DMS79 treated with DMSO at 0.1 percent for 48 hours (cell line): Measurements from ENCODE around the gene MFAP2.
"Not testable (repeated sequence)": the region's sequence is repeated elsewhere in the genome, so short reads cannot be mapped to it uniquely, and the experiment has no call there.

Experiments
- DNase-seq: peaks from one replicate; lab custom pipeline; 2025; lab: John Stamatoyannopoulos, UW

MFAP2 gene

DNA sequence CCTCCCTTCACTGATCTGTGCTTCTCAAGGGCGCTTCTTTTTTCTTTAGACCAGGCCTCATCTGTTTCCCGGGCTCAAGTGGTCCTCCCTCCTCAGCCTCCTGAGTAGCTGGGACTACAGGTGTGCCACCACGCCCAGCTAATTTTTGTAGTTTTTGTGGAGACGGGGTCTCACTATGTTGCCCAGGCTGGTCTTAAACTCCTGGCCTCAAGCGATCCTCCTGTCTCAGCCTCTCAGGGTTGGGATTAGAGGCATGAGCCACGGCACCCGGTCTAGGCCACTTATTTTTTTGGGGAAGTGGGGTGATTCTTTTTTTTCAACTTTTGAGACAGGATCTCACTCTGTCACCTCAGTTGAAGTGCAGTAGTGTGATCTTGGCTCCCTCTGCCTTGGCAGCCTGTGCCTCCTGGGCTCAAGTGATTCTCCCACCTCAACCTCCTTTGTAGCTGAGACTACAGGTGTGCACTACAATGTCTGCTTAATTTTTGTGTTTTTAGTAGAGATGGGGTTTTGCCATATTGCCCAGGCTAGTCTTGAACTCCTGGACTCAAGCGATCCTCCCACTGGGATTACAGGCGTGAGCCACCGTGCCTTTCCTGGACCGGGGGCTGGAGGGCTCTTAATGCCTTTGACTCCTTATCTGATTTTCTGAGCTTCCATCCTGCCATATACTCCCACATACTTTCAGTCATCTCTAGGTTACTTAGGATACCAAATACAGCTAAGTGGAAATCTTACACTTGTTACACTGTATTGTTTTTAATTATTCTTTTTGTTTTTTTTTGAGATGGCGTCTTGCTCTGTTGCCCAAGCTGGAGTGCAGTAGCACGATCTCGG is 18.9 kb downstream of the MFAP2 start:
- no peak for DNase-seq

DNA sequence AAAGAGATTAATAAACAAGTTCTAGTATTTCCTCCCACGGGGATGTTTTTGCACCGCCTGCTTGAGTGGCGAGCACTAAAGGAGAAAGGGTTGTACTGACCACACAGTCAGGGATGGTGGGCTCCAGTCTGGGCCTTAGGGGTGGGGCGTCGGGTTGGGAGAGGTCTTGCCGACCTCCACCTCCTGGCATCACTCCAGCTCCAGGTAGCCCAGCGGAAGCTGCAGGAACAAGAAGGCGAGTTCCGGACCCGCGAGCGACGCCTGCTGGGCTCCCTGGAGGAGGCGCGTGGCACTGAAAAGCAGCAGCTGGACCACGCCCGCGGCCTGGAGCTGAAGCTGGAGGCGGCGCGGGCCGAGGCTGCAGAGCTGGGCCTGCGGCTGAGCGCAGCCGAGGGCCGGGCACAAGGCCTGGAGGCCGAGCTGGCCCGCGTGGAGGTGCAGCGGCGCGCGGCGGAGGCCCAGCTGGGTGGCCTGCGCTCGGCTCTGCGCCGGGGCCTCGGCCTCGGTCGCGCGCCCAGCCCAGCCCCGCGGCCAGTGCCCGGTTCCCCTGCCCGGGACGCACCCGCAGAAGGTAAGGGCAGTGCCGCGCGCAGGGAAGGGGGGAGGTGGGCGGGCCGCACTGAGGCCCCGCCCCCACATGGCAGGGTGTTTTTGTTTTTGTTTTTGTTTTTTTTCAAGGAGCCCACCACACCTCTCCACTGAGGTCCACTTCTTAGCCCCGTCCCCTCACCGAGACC is 19.7 kb downstream of the MFAP2 start:
- peak; percentile 35 for DNase-seq

DNA sequence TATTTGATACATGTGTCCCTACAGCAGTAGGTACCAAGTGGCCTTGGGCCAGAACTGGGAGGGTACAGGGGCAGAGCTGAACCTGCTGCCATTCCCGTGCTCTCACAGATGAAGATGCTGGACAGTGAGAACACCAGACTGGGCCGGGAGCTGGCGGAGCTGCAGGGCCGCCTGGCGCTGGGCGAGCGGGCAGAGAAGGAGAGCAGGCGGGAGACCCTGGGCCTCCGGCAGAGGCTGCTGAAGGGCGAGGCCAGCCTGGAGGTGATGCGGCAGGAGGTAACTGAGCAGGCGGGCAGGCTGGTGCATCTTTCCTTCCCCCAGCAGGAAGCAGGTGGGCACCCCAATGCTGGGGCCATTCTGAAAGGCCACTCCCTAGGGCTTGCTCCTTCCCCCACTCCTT is 21.9 kb downstream of the MFAP2 start:
- DNase-seq: no peak

DNA sequence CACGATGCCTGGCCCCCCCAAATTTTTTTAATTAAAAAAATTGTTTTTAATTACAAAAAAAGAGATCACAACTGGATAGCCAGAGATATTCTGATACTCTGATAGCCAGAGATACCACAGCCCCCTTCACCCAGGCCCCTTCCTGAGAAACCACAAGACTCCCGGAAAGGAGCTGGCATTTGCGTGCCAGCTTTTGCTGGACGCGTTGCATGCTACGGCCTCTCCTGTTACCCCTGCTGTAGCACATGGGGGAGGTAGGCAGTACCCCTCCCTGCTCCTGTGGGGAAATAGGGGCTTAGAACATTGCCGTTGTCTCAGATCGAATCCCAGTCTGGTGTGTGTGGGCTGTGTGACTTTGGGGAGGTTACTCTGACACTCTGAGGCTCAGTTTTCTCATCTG is 22.7 kb downstream of the MFAP2 start:
- no peak for DNase-seq

DNA sequence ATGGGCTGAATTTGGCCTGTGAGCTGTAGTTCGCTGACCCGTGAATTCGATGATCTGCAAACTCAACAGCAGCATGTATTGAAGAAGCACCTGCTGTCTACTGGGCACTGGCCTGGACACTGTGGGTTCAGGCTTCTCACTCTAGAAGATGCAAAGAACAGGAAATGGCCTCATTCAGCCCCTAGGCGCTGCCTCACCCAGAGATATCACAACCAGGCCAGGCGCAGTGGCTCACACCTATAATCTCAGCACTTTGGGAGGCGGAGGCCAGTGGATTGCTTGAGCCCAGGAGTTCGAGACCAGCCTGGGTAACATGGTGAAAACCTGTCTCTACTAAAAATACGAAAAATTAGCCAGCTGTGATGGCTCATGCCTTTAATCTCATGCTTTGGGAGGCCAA is 23.6 kb downstream of the MFAP2 start:
- DNase-seq: no peak

DNA sequence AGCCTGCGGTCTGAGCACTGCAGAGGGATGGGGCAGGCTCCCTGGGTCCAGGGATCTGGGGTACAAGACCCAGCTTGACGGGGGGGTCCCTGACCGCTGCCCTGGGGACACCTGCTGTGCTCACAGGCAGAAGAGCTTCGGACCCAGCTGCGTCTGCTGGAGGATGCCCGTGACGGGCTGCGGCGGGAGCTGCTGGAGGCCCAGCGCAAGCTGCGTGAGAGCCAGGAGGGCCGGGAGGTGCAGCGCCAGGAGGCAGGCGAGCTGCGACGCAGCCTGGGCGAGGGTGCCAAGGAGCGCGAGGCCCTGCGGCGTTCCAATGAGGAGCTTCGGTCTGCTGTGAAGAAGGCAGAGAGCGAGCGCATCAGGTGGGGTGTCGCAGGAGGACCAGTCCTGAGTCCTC is 25.2 kb downstream of the MFAP2 start:
- DNase-seq: no peak

DNA sequence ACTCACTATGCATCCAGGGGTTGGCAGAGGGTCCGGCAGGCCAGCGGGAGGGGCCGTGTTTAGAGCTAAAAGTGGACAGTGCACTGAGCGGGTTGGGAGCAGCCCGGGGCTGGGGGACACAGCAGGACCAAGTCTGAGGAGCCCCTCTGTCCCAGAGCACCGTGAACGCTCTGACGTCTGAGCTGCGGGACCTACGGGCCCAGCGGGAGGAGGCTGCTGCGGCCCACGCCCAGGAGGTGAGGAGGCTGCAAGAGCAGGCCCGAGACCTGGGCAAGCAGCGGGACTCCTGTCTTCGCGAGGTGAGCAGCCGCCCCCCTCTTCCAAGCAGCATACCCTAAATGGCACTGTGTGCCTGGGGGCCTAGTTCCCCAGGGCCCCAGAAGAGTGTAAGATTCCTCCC is 25.8 kb downstream of the MFAP2 start:
- no peak for DNase-seq

DNA sequence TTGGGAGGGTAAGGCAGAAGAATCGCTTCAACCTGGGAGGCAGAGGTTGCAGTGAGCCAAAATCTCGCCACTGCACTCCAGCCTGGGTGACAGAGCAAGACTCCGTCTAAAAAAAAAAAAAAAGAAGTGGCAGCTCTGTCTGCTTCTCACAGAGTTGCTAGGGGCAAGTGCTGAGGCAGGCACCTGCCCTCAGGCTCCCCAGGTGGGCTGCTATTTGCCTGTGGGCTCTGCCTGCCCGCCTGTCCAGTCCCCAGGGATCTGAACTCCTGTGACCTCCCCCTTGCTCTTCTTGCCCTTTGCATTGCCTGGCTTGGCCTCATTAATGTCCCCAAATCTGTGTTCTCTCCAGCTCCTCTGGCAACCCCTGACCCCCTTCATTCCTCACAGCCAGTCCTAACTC is 28.0 kb downstream of the MFAP2 start:
- DNase-seq: not testable (repeated sequence)

DNA sequence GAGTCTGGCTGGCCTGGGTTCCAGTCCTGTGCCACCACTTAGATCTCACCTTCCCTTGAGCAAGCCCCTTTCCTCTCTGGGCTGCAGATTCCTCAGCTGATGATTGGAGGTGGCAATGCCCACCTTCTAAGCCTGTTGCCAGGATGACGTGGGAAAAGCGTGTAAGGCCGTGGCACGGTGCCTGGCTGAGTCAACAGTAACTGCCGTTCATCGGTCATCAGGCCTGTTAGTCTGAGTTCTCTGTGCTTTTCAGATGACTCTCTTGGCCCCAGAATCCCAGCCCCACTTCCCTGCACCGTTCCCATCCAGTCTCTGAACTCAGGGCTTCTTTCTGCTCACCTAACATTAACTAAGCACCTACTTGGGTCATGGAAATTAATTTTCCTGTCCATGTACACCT is 31.4 kb downstream of the MFAP2 start:
- DNase-seq: peak; percentile 58

DNA sequence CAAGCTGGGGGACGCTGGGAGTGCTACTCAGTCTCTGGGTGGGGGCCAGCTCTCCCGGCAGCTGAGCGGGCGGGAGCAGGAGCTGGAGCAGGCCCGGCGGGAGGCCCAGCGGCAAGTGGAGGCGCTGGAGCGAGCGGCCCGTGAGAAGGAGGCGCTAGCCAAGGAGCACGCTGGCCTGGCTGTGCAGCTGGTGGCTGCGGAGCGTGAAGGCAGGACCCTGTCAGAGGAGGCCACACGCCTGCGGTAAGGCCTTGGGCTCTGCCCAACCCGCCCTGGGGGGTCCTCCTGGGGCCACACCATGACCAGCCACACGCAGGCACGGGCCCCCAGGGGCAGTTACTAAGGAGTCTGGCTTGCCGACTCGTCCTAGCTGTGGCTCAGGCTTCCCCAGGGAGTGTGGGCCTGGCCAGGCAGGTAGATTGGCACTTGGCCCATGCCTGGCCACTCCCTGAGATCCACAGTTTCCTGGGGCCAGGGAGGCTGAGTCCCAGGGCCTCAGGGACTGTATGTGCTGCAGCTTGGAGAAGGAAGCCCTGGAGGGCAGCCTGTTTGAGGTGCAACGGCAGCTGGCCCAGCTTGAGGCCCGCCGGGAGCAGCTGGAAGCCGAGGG is 32.0 kb downstream of the MFAP2 start:
- peak; percentile 99 for DNase-seq

DNA sequence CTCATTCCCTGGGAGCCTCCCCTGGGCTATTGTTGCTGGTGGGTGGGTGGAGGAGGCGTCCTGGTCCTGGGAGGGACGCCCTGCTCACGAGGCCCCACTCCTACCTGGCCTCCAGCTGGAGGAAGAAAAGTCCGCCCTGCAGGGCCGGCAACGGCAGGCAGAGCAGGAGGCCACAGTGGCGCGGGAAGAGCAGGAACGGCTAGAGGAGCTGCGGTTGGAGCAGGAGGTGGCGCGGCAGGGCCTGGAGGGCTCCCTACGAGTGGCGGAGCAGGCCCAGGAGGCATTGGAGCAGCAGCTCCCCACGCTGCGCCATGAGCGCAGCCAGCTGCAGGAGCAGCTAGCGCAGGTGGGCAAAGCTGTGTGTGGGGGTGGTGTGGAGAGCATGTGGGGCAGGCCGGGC is 33.8 kb downstream of the MFAP2 start:
- no peak for DNase-seq

DNA sequence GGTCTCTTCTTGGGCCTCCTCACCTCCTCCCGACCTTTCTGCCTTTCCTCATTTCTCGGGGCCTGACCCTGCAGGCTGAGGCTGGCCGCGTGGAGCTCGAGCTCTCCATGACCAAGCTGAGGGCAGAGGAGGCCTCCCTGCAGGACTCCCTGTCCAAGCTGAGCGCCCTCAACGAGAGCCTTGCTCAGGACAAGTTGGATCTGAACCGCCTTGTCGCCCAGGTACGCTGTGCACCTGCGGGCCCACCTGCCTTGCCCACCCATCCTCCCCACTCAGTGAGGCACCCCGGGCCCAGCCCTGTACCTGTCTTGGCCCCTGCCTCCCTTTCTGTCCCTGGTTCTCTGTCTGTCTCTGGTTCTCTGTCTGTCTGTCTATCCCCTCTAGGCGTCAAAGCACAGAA is 34.2 kb downstream of the MFAP2 start:
- DNase-seq: not testable (repeated sequence)

DNA sequence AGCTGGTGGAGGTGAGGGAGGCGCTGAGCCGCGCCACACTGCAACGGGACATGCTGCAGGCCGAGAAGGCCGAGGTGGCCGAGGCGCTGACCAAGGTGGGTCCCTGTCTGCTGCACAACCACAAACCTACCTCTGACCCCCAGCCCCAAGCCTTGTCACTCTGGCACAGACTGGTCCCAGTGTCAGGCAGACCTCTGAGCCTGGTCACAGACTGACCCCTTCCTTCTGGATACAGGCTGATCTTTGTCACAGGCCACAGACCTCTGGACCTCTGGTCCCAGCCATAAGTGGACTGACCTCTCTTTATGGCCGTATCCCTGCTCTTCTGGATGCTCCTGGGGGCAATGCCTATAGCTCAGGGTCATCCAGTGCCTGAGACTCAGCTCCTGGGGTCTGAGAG is 34.9 kb downstream of the MFAP2 start:
- not testable (repeated sequence) for DNase-seq

DNA sequence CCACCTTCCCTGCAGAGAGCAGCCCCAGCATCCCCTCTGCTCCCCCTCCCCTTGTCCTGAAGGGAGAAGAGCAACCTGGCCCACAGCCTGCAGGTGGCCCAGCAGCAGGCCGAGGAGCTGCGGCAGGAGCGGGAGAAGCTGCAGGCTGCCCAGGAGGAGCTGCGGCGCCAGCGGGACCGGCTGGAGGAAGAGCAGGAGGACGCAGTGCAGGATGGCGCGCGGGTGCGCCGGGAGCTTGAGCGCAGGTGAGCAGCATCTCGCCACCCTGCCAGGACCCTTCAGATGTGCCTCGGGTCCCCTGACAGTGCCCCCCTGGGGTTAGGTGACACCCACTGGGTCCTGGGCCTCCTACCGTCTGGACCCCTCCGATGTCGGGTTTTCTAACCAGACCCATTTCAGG is 36.4 kb downstream of the MFAP2 start:
- DNase-seq: no peak

DNA sequence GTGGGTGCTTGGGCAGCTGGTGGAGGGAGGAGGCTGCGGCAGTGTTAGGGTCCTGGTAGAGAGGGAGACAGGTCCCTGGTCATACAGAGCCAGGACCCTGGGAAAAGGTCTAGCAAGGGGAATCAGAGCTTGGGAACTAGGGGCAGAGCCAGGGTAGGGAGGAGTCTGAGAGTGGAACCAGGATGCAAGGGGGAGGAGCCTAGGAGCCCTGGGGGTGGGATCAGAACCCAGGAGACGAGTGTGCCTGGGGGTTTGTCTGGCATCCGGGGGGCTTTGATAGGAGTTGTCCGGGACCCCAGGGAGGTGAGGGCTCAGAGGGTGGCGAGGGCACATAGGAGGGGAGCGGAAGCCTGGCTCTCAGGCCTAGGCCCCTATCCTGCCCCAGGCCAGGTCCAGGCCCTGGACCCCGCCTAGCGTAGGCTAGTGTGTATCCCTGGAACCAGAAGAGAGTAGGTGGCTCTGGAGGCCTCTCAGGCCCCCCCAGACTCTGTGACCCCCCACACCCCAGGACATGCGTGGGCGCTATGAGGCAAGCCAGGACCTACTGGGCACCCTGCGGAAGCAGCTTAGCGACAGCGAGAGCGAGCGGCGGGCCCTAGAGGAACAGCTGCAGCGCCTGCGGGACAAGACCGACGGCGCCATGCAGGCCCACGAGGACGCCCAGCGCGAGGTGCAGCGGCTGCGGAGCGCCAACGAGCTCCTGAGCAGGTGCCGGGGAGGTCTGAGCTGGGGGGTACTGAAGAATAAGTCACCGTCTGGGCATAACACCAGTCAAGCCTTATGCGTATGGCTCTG is 40.8 kb downstream of the MFAP2 start:
- DNase-seq: not testable (repeated sequence)

DNA sequence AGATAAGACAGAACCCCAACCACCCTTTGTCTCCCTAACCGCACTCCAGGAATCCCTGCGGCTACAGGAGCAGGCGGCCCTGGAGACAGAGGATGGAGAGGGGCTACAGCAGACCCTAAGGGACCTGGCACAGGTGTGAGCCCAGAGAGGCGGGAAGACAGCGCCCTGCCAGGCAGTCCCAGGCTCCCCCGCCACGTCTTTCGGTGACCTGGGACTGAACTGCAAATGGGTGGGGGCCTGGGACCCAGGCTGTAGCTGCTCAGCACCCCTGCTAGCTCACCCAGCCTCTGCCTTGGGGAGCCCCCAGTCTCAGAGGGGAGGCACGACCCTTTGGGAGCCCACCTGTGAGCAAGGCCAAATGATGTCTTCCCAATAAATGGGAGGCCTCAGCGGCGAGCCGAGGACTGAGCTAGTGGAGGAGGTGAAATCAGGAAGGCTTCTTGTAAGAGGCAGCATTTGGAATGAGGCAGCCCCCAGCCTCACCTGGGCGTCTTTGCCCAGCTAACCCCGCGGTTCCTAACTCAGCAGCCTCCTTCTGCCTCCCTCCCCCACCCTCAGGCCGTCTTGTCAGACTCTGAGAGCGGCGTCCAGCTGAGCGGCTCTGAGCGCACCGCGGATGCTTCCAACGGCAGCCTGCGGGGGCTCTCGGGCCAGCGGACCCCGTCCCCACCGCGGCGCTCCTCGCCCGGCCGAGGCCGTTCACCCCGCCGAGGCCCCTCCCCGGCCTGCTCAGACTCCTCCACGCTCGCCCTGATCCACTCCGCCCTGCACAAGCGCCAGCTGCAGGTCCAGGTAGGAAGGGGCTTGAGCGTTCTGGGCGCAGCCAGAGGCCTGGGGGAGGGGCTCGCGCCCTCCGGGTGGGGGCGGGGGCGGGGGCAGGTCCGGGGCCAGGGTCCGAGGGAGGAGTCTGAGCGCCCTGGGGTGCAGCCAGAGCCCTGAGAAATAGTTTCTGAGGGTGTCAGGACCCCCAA is 41.8 kb downstream of the MFAP2 start:
- DNase-seq: no peak

DNA sequence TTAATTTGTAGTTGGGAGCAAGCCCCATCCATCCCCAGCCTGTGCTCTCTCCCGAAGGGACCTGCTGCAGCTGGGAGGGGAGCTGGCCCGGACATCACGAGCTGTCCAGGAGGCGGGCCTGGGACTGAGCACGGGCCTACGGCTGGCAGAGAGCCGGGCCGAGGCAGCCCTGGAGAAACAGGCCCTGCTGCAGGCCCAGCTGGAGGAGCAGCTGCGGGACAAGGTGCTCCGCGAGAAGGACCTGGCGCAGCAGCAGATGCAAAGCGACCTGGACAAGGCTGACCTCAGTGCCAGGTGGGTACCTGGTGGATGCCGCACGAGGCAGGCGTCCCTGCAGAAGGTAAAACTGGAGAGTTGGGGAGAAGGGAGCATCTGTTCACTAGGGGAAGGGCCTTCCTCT is 43.8 kb downstream of the MFAP2 start:
- DNase-seq: not testable (repeated sequence)

DNA sequence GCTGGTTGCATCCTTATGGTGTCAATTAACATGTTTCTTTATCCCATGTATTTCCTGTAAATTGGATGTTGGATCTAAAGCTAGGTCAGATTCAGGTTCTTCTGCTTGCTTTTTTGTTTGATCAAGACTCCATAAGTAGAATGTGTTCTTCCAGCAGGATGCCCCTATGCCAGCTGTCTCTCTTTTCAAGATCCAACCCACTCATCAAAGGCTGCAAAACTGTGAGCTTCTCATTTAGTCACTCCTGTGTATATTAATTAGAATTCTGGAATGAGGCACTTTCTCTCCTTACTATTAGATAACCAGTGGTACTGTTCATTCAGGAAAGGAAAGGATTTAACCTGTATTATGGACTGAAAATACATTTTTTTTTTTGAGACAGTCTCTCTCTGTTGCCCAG is 46.5 kb downstream of the MFAP2 start:
- not testable (repeated sequence) for DNase-seq

DNA sequence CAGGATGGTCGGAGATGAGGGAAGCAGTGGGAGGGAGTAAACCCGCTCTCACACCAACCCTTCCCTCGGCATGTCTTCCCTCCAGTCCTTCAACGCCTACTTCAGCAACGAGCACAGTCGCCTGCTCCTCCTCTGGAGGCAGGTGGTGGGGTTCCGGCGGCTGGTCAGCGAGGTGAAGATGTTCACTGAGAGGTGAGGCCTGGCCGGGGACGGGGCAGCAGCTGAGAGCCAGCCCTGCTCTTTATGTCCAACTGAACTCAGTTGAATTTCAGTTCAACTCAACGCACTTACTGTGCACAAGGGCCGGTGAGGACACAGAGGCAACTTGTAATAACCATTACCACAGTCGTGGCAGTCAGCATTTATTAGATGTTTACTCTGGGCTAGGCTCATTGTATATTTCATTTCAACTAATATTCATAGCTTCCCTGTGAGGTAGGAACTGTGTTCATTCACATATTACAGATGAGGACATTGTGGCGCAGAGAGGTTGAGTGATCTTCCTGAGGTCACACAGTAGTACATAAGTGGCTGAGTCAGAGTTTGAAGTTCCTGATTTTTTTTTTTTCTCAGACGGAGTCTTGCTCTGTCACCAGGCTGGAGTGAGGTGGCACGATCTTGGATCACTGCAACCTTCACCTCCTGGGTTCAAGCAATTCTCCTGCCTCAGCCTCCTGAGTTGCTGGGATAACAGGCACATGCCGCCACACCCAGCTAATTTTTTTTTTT is 49.0 kb downstream of the MFAP2 start:
- DNase-seq: not testable (repeated sequence)
